HG02610 (cell line): ENCODE measurements around the gene TAC4.

Experiments
- ATAC-seq: cut with Tn5 transposase; IDR thresholded peaks from one replicate; pipeline ENCODE4 v1.9.1; 2021; ENCODE audit warnings: mild to moderate bottlenecking, moderate library complexity; ENCODE audit not compliant: unreplicated experiment

TAC4 gene, protein sequence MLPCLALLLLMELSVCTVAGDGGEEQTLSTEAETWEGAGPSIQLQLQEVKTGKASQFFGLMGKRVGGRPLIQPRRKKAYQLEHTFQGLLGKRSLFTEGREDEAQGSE

DNA sequence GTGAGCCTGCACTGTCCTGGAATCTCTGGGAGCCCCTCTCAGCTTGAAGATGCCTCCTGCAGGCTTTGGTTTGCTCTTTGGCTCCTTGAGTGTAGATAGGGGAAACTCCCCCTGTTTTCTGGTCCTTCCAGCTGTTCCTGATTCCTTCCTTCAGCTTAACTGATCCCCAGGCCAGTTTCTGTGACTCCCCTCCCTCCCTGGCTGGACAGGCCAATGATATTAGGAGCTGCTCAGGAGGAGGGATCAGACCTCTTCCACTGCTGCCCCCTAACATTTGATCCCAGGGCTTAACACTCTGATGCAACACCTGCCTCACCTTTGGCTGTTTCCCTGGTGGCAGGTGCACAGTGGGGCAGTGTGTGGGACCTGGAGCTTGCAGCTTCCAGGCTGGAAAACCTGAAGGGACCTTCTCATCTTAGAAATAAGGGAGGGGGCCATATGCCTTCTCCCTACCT is at the start of gene TAC4:
TSS of gene TAC4 (minus strand) at position 51 of the 455 bp plus-strand sequence. CDS start 52 bp downstream, outside the sequence.
- no peak for ATAC-seq

GRCh38 chr17:49896860-49897259 is 49.0 kb upstream of the TAC4 start:
- ATAC-seq = no peak

- ATAC-seq = no peak
Measured at GRCh38 chr17:49896222-49896621, 48.4 kb upstream of the TAC4 start.

GRCh38 chr17:49895812-49896211 is 47.9 kb upstream of the TAC4 start:
- no peak for ATAC-seq

DNA sequence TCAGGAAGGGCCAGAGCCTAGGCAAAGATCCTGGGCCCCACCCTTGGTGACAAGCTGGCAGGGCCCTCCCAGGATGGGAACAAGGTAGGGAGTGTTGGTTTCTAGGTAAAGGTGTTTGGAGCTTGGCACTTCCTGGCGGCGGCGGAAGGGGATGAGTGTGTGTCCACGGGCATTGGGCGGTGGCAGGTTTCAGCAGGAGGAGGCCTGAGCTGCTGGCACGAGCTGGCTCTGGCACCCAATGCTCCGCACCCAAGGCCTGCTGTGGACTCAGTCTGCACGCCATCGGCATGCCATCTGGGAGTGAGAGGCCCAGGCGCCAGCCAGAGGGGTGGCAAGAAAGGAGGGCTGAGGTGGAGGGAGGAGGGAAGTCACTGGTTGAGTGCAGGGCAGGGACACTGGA is 46.9 kb upstream of the TAC4 start:
- no peak for ATAC-seq

- no peak for ATAC-seq
Measured at GRCh38 chr17:49891694-49892389, 44.0 kb upstream of the TAC4 start.

- no peak for ATAC-seq
Measured at GRCh38 chr17:49891271-49891670, 43.4 kb upstream of the TAC4 start.

DNA sequence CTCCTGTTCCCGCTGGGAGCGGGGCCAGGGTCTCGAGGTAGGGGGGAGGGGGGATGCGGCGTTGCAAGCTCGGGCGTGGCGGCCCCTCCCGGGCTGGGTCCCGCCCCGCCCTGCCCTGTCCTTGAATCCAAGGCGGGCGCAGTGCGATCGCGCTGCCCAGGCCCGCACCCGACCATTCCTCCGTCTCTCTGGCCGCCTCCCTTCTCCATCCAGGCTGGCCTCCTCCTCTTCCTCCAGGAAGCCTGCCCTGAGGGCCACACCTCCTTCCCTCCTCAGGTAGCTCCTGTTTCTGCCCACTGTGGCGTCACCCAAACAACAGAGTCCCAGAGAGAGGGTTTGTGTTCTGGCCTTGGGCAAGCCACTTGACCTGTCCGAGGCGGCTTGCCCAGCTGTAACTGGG is 43.0 kb upstream of the TAC4 start:
- ATAC-seq = no peak

DNA sequence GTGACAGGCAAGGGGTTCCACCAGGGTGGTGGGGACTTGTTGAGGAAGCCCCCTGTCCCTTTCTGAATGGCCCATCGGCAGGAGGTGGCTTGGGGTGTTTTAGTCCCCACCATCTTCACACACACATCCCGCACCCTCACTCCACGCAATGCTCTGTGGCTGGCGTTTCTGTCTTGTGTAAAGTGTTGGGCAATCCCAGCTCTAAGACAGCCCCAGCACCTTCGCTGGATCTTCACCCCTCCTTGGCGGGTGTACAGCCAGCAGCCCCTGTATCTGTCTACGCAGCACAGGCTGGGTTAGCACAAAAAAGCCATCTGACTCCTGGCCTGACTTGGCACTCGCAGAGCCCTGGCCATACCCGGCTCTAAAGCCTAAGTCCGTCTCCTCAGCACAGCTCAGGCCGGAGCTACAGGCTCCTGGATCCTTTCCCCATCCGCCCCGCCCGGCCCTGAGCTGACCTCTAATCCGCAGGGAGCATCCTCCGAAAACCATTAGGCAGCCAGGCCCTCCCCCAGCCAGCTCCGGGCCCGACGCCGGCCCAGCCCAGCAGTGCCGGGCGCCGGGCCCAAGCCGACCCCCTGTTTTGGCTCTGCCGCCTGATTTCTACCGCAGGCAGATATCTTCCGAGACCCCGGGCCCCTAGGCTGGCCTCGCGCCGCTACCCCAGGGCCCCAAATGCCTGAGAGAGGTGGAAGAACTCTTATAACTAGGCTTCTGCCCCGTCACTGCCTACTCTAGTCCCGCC is 42.4 kb upstream of the TAC4 start:
- no peak for ATAC-seq

GRCh38 chr17:49889500-49889899 is 41.6 kb upstream of the TAC4 start:
- no peak for ATAC-seq

- no peak for ATAC-seq
Measured at GRCh38 chr17:49887744-49888360, 40.0 kb upstream of the TAC4 start.

DNA sequence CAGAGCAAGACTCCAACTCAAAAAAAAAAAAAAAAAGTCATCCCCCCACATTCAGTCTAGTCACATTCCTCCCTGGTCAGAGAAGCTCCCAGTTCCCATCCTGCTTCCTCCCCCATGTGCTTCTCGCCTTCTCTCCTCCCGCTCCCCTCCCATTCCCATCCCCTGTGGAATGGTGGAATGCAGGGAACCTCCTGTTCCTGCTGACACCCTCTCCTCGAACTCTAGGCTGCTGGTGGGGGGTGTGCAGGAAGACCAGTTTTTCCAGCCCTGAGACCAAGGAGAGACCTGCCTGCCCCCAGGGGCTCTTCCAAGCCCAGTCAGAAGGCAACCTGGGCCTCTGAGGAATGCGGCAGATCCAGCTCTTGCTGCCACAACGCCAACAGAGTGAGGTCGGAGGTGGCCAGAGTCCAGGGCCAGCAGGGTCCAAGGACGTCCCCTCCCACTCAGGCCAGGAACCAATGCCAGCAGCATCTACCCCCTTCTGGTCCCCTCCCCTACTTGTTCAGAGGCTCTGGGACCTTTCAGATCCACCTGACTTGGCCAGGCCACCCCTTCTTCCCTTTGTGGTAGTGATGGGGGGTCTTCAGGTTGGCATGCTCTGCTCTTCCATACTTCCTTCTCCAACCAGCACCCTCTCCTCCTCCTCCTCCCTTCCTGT is 39.3 kb upstream of the TAC4 start:
- ATAC-seq = no peak

DNA sequence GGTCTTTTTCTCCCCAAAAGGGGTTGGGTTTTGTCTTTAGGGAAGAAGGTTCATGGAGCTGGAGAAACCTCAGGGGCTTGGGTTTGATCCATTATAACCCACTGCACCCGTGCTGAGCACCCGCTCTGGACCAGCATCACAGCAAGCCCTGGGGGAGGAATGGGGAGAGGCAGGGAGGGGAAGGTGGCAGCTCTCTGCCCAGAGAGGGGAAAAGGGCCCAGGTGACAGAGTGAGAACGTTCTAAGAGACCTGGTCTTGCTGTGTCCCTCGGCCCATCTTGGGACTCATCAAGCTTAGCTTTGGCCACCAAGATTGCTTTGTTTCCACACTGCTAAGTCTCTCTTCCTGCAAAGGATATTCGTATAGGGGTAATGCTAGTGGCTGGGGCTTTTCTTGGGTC is 38.2 kb upstream of the TAC4 start:
- no peak for ATAC-seq

DNA sequence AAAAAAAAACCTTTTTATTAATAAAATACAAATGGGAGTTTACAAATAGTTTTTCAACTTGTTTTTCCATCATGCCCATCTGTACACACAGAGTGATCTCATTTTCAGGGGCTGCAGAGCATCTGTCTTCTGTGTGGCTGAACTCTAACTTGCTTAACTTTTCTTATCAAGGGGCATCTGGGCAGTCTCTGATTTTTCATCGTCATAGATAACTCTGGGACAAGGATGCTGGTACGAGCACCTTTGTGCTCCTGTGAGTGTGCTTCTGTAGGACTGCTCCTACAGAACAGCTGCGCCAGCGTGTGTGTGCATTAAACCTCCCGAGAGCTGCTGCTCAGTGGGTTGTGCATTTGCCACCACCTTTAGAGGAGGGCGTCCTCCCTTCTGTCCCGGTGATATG is 34.6 kb upstream of the TAC4 start:
- no peak for ATAC-seq

DNA sequence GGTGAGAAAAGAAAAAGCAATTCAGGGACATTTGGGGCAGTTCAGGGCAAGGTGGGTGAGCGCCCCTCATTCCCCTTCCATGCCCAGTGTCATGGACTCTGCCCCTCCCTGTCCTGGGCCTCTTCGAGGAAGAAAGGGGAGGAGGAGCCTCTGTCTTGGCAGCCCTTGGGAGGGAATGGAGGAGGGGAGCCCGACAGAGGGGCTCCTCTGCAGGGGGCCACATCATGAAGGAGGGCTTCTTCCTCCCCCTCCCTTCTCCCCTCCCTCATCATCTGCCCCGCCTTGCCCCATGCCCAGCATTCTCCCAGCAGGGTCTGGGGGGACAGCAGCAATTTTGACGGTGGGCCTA is 33.2 kb upstream of the TAC4 start:
- no peak for ATAC-seq

GRCh38 chr17:49880291-49881053 is 32.6 kb upstream of the TAC4 start:
- peak; percentile 85 for ATAC-seq

DNA sequence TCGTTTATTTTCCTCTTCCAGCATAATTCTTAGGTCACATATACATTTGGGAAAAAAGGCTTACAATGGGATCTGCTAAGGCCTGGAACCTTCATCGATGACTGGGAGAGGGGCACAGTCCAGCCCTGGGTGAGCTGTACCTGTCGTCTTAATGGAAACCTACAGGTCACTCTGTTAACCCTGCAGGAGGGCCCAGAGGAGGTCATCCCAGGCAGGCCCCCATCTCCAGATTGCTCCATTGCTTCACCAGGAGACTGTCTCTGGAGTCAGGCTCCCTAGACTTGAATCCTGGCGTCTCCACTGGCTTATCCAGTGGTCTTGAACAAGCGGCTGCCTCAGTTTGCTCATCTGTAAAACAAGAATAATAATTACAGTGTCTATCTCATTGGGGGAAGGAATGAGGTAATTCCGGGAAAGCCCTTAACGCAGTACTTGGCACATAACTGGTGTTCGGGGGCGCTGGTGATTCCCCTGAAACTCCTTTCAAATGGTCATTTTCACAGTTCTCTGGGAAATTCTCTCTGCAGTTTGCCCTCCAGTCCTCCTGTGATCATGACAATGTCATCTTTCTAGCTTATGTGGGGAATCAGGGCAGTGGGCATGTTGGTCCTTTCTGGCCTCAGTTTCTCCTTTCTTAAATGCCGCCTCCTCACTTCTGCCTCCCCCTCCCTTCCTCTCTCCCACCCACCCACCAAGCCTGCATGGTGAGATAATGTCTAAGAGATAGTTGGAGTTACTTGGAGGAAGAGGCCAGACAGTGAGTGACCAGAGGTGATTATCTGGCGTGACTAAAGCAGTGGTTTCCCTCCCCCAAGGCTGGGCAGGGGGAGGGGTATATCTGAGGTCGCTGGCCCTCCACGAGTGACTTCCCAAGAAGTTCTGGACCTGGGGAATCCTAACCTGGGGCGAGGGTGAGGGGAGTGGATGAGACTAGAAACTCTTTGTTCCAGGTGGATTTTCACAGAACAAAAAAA is 31.3 kb upstream of the TAC4 start:
- no peak for ATAC-seq

GRCh38 chr17:49875685-49876084 is 27.8 kb upstream of the TAC4 start:
- no peak for ATAC-seq

- no peak for ATAC-seq
Measured at GRCh38 chr17:49874911-49875310, 27.0 kb upstream of the TAC4 start.
